Thyroid gland (tissue), 4 donors: ENCODE measurements around the gene GIPC2.

Experiments used
- POLR2A ChIP-seq, 2 donors: fragments of 450-650 bp; IDR thresholded peaks; one replicate each; pipeline ENCODE4 v1.6.1; 2017; ENCODE audit warnings: antibody characterized with exemption in 2 of 2, mild to moderate bottlenecking in 2 of 2, moderate library complexity in 1 of 2
- TF ChIP-seq, protein P1 (sequence below), 6 experiments: fragments of 200-600 bp in 3 of 6; fragments of 450-650 bp in 3 of 6; sonication (generic) in 3 of 6; IDR thresholded peaks; one replicate each; pipeline ENCODE4 v1.5.1; 2016 to 2019; ENCODE audit warnings: antibody characterized with exemption in 6 of 6, mild to moderate bottlenecking in 2 of 6, inconsistent platforms in 1 of 6, moderate library complexity in 1 of 6

DNA sequence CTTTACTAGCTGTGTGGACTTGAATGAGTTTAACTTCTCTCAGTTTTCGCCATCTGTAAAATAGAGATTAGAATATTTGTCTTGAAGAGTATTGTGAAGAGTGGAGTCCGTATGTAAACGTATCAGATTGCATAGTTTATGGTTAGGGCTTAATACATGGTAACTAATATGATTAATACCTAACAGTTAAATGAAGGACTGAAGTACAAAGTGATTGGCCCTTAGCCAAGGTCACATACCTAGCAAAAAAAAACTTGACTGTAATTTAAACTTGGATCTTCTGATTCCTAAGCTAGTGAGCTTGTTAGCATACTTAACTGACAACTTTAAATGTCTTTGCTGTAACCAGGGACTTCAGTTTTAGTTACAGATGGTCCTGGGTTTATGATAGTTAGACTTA, 1.9 kb downstream of the GIPC2 start:
- TF ChIP-seq, protein P1, sequence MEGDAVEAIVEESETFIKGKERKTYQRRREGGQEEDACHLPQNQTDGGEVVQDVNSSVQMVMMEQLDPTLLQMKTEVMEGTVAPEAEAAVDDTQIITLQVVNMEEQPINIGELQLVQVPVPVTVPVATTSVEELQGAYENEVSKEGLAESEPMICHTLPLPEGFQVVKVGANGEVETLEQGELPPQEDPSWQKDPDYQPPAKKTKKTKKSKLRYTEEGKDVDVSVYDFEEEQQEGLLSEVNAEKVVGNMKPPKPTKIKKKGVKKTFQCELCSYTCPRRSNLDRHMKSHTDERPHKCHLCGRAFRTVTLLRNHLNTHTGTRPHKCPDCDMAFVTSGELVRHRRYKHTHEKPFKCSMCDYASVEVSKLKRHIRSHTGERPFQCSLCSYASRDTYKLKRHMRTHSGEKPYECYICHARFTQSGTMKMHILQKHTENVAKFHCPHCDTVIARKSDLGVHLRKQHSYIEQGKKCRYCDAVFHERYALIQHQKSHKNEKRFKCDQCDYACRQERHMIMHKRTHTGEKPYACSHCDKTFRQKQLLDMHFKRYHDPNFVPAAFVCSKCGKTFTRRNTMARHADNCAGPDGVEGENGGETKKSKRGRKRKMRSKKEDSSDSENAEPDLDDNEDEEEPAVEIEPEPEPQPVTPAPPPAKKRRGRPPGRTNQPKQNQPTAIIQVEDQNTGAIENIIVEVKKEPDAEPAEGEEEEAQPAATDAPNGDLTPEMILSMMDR (IDR thresholded peaks at IDR 0.05): no peak
- TF ChIP-seq POLR2A (IDR thresholded peaks at IDR 0.05): no peak
